ENCODE results near the gene LIMA1. TPM values are rescaled to one million over a fixed set of nuclear protein-coding genes. Genes with fewer than 3 reads are reported as not detected.

The LIMA1 gene
- total and polyA plus RNA-seq, 9 of the 15 experiments (the other 6 are each of a cell fraction or from before 2014, with no cell fraction given) = 20.2 to 37.8 (median 27.3) TPM

DNA sequence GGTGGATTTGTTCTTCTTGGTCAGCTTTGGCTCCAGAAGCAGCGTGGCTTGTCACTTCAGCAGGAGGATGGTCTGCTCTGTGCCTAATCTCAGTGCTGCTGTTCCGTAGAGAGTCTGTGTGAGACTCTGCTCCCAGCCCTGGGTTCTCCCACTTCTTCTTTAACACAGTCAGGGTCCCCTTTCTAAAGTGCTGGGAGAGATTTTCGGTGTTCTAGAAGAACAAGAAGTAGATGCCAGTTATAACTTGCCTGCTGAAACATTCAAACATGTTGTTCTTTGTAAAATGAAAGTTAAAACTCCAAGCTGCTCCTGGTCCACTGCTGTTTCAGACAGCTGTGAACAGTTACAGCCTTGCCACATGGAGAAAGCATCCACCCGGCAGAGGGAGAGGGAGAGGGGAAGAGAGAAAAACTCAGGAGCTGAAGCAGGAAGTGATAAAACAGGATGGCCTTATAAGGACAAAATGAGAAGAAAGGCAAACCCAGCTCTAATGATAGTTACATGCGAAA lies 61.0 kb downstream of the LIMA1 start (continued):
- TF ChIP-seq, protein P1, sequence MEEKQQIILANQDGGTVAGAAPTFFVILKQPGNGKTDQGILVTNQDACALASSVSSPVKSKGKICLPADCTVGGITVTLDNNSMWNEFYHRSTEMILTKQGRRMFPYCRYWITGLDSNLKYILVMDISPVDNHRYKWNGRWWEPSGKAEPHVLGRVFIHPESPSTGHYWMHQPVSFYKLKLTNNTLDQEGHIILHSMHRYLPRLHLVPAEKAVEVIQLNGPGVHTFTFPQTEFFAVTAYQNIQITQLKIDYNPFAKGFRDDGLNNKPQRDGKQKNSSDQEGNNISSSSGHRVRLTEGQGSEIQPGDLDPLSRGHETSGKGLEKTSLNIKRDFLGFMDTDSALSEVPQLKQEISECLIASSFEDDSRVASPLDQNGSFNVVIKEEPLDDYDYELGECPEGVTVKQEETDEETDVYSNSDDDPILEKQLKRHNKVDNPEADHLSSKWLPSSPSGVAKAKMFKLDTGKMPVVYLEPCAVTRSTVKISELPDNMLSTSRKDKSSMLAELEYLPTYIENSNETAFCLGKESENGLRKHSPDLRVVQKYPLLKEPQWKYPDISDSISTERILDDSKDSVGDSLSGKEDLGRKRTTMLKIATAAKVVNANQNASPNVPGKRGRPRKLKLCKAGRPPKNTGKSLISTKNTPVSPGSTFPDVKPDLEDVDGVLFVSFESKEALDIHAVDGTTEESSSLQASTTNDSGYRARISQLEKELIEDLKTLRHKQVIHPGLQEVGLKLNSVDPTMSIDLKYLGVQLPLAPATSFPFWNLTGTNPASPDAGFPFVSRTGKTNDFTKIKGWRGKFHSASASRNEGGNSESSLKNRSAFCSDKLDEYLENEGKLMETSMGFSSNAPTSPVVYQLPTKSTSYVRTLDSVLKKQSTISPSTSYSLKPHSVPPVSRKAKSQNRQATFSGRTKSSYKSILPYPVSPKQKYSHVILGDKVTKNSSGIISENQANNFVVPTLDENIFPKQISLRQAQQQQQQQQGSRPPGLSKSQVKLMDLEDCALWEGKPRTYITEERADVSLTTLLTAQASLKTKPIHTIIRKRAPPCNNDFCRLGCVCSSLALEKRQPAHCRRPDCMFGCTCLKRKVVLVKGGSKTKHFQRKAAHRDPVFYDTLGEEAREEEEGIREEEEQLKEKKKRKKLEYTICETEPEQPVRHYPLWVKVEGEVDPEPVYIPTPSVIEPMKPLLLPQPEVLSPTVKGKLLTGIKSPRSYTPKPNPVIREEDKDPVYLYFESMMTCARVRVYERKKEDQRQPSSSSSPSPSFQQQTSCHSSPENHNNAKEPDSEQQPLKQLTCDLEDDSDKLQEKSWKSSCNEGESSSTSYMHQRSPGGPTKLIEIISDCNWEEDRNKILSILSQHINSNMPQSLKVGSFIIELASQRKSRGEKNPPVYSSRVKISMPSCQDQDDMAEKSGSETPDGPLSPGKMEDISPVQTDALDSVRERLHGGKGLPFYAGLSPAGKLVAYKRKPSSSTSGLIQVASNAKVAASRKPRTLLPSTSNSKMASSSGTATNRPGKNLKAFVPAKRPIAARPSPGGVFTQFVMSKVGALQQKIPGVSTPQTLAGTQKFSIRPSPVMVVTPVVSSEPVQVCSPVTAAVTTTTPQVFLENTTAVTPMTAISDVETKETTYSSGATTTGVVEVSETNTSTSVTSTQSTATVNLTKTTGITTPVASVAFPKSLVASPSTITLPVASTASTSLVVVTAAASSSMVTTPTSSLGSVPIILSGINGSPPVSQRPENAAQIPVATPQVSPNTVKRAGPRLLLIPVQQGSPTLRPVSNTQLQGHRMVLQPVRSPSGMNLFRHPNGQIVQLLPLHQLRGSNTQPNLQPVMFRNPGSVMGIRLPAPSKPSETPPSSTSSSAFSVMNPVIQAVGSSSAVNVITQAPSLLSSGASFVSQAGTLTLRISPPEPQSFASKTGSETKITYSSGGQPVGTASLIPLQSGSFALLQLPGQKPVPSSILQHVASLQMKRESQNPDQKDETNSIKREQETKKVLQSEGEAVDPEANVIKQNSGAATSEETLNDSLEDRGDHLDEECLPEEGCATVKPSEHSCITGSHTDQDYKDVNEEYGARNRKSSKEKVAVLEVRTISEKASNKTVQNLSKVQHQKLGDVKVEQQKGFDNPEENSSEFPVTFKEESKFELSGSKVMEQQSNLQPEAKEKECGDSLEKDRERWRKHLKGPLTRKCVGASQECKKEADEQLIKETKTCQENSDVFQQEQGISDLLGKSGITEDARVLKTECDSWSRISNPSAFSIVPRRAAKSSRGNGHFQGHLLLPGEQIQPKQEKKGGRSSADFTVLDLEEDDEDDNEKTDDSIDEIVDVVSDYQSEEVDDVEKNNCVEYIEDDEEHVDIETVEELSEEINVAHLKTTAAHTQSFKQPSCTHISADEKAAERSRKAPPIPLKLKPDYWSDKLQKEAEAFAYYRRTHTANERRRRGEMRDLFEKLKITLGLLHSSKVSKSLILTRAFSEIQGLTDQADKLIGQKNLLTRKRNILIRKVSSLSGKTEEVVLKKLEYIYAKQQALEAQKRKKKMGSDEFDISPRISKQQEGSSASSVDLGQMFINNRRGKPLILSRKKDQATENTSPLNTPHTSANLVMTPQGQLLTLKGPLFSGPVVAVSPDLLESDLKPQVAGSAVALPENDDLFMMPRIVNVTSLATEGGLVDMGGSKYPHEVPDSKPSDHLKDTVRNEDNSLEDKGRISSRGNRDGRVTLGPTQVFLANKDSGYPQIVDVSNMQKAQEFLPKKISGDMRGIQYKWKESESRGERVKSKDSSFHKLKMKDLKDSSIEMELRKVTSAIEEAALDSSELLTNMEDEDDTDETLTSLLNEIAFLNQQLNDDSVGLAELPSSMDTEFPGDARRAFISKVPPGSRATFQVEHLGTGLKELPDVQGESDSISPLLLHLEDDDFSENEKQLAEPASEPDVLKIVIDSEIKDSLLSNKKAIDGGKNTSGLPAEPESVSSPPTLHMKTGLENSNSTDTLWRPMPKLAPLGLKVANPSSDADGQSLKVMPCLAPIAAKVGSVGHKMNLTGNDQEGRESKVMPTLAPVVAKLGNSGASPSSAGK (IDR thresholded peaks at IDR 0.05) = peak; percentile 61; the same call in 1 of the 2 replicates
- TF ChIP-seq ZNF133 (CRISPR knock-in tag; IDR thresholded peaks at IDR 0.05) = no peak
- TF ChIP-seq MEIS2 (IDR thresholded peaks at IDR 0.05; ENCODE audit: partially characterized antibody) = no peak
- no peak for TF ChIP-seq PML (IDR thresholded peaks at IDR 0.05; ENCODE audit: low read length)
- TF ChIP-seq NCOA2 (IDR thresholded peaks at IDR 0.05; ENCODE audit: partially characterized antibody in 2 of 2) = no peak
- no peak for TF ChIP-seq ZSCAN32 (CRISPR knock-in tag; IDR thresholded peaks at IDR 0.05)
- TF ChIP-seq MBD2 (IDR thresholded peaks at IDR 0.05; ENCODE audit: borderline replicate concordance, low read depth) = no peak
- TF ChIP-seq, protein P2, sequence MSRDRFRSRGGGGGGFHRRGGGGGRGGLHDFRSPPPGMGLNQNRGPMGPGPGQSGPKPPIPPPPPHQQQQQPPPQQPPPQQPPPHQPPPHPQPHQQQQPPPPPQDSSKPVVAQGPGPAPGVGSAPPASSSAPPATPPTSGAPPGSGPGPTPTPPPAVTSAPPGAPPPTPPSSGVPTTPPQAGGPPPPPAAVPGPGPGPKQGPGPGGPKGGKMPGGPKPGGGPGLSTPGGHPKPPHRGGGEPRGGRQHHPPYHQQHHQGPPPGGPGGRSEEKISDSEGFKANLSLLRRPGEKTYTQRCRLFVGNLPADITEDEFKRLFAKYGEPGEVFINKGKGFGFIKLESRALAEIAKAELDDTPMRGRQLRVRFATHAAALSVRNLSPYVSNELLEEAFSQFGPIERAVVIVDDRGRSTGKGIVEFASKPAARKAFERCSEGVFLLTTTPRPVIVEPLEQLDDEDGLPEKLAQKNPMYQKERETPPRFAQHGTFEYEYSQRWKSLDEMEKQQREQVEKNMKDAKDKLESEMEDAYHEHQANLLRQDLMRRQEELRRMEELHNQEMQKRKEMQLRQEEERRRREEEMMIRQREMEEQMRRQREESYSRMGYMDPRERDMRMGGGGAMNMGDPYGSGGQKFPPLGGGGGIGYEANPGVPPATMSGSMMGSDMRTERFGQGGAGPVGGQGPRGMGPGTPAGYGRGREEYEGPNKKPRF (IDR thresholded peaks at IDR 0.05; ENCODE audit: low read depth, low read length) = no peak
- TF ChIP-seq PTBP1 (IDR thresholded peaks at IDR 0.05; ENCODE audit: low read depth, low read length) = no peak
- TF ChIP-seq NFRKB (IDR thresholded peaks at IDR 0.05; ENCODE audit: low read depth) = peak; percentile 46; the same call in 1 of the 2 replicates
- no peak for TF ChIP-seq NFE2L1 (tag; IDR thresholded peaks at IDR 0.05; ENCODE audit: borderline replicate concordance, low read depth)
- TF ChIP-seq, protein P3, sequence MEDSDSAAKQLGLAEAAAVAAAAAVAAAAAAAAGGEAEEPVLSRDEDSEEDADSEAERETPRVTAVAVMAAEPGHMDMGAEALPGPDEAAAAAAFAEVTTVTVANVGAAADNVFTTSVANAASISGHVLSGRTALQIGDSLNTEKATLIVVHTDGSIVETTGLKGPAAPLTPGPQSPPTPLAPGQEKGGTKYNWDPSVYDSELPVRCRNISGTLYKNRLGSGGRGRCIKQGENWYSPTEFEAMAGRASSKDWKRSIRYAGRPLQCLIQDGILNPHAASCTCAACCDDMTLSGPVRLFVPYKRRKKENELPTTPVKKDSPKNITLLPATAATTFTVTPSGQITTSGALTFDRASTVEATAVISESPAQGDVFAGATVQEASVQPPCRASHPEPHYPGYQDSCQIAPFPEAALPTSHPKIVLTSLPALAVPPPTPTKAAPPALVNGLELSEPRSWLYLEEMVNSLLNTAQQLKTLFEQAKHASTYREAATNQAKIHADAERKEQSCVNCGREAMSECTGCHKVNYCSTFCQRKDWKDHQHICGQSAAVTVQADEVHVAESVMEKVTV (CRISPR knock-in tag; IDR thresholded peaks at IDR 0.05) = no peak
- no peak for TF ChIP-seq ZBTB1 (CRISPR knock-in tag; IDR thresholded peaks at IDR 0.05; ENCODE audit: borderline replicate concordance, low read depth)
- TF ChIP-seq EP400 (IDR thresholded peaks at IDR 0.05) = peak; percentile 80
